Activated CD8-positive, alpha-beta memory T cell treated with anti-CD3 and anti-CD28 coated beads, Interleukin-2, amount 50 U/mL, for 24 hours (primary cell): Measurements from ENCODE around the gene KIFAP3.
"Not testable (repeated sequence)": the region's sequence is repeated elsewhere in the genome, so short reads cannot be mapped to it uniquely, and the experiment has no call there.

Source experiments
- DNase-seq: peaks from one replicate; pipeline ENCODE4 v3.0.0-alpha.2; 2020; ENCODE audit errors: extremely low read depth

KIFAP3 gene

DNA sequence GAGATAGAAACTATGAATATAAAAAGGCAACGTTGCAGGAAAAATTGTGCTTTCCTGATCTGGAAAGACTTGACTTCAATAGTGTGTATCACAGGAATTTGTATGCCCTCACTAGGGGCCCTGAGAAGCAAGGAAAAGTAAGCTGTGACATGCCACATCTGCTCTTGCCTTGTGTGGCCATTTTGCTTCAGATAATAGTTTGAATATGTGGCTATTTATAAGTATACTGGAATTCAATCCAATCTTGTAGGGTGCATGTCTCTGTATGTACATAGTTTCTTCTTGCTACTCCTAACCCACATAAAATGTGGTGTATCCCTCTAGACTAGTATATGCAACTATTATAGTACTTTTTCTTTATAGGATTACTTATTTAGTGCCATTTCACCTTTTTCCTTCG lies 149.7 kb downstream of the KIFAP3 start:
- DNase-seq: no peak

DNA sequence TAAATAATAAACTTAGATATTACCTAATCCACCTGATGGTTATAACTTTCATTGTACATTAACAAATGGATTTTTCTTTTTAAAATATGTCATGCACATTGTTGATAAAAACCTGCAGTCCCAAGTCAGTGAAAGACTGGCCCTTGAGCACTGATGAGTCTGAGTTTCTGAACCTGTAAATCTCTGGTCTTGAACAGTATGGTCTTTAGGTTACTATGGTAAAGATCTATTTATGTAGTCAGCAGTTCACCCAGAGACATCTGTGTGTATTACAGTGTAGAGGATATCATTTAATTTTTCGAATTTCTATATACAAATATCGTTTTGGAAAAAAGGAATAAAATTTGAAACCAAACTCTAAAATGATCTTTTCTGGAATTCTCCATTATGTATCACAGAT lies 150.4 kb downstream of the KIFAP3 start:
- DNase-seq: no peak

DNA sequence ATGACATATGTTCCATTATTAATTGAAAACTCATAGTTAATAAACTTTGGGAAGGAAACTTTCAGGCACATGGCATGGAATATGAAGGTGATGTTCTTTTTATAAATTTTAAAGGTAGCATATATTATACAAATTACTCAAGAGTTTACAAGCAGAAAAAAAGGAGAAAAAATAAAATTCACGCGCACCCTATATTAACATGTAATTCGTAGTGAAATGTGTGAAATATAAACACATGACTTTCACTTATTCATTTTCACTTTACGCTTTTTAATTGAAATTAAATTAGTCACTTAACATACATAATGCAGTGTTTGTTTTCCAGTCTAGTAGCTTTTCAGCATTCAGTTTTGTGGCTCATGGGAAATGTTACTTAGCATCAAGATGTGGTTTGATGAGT lies 153.4 kb downstream of the KIFAP3 start:
- no peak for DNase-seq

DNA sequence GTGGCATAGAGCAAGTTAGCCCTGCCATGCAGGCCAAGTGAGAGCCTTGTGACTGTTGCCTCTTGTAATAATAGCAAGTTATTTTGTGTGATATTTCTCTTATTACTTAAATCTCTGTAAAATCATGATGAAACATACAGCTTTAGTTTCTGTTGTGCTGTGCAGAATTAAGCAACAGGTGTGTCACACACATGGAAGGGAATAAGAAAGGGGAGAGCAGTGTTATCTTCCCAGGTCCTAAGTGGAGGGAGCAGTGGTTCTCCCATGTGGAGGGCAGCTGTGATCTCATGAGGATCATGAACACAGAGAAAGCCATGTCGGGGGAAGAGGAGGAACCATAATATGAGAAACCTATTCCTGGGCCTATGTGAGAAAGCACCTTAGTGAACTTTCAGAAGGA lies 155.6 kb downstream of the KIFAP3 start:
- DNase-seq: no peak

DNA sequence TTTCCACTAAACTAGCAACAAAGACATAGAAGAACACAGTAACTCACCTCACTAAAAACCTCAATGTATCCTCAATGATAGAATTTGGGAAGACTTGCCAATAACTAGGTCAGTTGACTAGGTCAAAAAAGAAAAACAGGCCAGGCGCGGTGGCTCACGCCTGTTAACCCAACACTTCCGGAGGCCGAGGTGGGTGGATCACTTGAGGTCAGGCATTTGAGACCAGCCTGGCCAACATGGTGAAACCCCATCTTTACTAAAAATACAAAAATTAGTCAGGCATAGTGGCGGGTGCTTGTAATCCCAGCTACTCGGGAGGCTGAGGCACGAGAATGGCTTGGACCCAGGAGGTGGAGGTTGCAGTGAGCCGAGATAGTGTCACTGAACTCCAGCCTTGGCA lies 156.3 kb downstream of the KIFAP3 start:
- DNase-seq: not testable (repeated sequence)

DNA sequence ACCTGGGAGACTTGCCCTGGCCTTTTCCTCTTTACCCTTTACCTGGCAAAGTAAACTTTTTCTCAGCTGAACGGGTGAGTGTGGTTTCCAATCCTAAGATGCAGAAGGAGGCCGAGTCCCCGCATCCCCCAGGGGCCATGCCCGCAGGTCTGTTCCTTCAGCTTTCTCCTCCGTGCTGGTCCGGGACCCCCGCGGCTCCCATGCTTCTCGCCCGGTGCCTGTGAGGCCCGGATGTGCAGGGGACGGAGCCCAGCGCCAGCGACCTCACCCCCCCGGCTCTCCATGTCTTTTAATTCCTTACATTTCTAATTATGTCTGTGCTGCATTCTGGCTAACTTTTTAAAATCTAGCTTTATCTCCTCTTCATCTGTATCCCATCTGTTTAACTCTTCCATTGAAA lies 159.3 kb downstream of the KIFAP3 start:
- no peak for DNase-seq

DNA sequence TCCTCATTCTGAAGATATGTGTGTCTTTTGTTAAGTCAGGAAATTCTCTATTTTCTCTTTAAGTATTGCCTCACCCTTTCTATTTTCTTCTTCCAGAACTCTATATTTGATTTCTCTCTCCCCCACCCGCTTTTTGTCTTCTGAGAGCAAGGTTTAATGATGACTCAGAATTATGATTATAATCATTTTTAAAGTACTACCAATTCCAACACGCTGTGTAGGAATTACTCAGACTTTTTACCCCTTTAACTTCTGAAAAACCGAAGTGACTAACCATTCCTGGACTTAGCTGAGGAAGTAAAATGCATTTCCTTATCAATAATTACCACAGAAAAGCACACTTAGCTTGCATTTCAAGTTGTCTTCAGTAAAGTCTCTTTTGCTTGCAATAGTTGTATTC lies 160.0 kb downstream of the KIFAP3 start:
- DNase-seq: no peak

DNA sequence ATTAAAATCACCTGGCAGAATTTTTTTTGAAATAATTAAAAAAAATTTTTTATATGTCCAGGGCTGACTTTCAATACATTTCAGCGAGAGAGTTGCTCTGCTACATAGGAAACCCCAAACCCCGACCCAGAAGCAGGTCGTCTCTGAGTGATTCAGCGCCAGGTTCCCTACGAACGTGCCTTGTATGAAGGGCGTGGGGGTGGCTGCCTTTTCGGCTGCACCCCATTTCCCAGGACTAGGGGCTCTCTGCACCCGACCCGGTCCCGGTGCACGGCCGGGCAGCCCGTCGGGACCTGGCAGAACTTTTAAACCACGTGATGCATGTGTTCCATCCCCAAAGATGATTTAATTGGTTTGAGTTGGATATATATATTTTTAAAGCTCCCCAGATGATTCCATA lies 165.0 kb downstream of the KIFAP3 start:
- DNase-seq: no peak

DNA sequence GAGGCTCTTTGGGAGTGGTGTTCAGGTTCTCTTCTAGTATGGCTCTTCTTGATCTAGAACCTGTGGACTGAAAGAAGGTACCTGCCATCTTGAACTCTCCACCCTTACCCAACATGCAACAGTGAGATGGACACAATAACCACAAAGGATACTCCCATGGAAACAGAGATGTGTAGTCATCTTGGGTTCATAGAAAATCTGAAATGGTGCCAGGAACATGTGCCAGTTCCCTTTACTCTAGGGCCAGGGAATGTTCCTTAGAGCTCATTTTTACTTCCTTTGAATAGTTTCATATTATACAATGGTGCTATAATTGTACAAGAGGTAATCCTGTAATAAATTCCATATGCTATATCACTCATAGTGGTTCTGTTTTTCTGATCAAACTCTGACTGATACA lies 167.6 kb downstream of the KIFAP3 start:
- DNase-seq: no peak

DNA sequence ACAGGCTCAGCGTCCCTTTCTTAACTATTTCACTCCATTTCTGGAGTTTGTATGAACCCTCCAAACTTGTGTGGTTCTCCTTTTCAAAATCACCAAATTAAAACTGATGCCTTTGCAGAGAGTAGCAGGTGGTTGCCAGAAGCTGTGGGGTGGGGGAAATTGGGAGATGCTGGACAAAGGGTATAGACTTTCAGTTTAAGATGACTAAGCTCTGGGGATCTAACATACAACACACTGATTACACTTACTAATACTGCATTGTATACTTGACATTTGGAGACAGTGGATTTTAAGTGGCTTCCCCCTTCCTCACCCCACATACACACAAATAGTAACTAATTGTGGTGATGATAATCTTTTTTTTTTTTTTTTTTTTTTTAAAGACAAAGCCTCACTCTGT lies 169.7 kb downstream of the KIFAP3 start:
- no peak for DNase-seq

DNA sequence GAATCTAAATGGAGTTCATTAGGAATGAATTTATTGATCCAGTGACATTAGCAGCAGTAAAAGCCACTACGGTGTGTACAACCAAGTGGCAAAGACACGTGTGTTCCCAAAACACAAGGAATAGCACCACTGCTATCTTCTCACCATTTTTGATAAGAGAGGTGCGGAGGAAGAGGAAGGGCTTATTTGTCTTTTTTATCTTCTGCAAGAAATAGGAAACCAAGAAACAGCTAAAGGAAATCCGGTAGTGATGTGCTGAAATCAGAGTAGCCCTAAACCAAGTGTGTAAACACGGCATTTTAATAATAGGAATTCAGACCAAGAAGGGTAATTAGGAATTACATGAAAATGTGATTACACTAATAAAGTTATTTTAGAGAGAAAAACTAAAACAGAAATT lies 171.7 kb downstream of the KIFAP3 start:
- no peak for DNase-seq

DNA sequence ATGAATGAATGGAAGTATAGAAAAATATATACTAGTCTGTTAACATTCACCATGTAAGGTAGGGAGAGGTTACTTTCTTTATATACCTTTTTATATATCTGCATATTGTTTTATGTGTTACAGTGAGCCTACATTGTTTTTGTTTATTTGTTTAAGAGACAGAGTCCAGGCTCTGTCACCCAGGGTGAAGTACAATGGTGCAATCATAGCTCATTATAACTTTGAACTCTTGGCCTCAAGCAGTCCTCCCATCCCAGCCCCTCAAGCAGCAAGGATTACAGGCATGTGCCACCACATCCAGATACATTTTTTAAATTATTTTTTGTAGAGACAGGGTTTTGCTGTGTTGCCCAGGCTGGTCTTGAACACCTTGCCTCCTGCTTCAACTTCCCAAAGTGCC lies 173.4 kb downstream of the KIFAP3 start:
- DNase-seq: no peak

DNA sequence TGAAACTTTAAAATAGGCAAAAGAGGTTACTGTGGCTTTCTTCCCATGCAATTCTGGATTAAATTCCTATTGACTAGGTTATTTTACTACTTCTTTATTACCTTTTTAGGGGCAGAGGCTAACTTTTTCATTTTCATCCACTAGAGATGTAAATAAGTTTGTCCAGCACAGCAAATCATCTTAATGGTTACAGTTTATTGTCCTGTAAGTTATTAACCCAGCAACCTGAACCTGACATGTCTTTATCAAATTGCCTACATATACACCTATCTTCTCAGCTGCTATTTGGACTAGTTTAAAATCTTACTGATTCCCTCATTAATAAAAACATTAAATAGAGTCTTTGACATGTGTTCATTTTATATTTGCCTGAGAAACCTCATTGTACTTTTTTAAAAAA lies 173.9 kb downstream of the KIFAP3 start:
- no peak for DNase-seq

DNA sequence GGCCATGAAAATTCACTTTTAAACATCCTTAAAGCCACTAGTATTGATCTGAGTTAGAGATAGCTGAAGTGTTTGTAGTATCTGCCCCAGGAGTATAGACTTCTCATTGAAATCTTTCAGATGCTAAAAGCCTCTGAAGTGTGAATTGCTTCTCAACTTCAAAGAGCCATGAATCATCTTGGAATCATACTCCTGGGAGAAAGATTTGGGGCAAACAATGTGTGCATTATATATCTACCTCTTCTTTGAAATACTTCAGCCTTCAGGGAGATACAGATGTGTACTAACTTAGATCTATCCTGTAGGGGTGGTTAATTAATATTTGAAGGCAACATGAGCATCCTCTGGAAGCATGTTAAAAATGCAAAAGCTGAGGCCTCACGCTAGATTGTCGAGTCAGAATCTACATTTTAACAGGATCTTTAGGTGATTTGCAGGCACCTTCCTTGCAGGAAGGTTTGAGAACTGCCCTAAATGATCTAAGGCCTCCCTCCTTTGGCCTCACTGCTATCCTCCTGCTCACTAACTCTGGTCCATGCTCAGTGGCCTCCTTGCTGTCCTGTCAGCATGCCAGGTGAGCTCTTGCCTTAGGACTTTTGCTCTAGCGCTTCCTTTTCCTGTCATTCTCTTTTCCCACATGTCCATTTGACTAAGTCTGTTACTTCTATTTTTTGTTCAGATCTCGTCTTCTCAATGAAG lies 174.8 kb downstream of the KIFAP3 start:
- no peak for DNase-seq

DNA sequence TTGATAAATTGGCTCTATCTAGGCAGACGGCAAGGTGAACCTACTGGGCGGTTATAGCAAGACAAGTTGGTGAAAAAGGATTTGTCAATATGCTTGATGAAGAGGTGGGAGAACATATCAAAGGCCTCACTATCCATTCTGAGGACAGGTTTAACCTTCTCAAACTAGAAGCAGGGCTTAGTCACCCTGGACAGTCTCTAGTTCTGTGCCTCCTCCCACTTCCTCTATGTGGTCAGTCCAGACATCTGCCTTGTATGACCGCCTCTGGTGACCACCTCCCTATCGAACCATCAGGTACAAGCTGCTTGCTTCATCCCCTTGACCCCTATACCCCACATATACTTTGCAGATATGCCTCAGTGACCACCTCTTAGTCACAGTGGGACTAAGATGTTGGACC lies 178.5 kb downstream of the KIFAP3 start:
- no peak for DNase-seq

DNA sequence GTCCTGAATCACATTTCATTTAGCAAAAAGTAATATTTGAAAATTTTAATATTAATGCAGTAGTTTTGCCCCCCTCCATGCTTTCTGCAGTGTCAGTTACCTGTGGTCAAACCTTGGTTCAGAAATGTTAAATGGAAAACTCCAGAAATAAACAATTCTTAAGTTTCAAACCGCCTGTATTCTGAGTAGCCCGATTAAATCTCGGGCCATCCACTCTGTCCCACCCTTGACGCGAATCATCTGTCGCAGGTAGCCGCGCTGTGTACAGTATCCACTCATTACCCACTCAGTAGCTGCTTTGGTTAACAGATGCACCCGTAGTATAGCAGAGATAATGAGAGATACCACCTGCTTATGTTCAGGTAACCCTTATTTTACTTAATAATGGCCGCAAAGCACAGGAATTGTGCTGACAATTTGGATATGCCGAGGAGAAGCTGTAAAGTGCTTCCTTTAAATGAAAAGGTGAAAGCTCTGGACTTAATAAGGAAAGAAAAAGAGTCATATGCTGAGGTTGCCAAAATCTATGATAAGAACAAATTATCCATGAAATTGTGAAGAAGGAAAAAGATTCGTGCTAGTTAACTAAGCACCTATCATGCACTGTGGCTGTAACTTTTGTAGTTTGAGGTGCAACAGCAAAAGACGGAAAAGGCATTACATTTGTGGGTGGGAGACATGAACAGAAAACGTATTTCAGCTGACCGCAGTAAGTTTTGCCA lies 179.9 kb downstream of the KIFAP3 start:
- DNase-seq: no peak

DNA sequence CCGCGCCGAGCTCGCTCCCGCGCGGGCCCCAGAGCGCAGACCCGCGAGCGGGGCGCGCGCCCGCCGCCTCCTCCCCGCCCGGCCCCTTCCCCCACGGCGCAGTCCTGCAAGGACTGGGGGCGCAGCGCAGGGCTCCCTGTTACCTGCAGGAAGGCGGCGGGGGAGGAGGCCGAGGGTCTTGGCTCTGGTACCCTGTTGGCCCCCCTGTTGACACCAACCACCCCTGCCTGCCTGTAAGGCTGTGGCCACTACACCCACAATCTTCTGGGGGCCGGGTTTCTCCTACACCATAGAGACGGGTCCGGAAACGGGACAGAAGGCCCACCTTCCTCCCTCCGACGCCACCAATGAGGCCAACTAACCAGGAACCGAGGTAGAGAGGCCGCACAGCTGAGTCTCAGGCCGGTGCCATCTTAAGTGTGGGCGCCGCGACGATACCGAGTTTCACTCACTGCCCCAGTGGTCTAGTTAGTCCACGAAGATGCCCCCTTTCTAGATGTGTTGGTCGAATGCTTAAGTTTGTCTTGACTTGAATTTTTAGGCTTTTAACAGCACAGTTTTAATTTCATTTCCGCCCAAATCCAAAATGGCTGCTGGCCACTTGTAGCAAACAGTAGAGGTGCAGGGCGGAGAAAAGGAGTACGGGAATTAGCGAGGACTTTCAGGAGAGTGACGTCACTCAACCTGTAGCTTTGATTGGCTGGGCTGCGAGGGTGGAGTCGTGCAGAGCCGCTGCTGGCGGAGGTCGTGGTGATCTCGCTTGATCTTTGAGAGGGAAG lies 180.7 kb downstream of the KIFAP3 start, which contains the start of gene SCYL3:
Gene SCYL3, minus strand, starts transcription at position 252 of the 779 bp plus-strand sequence. CDS start 5,056 bp downstream, outside the sequence.
- peak; percentile 78 for DNase-seq

DNA sequence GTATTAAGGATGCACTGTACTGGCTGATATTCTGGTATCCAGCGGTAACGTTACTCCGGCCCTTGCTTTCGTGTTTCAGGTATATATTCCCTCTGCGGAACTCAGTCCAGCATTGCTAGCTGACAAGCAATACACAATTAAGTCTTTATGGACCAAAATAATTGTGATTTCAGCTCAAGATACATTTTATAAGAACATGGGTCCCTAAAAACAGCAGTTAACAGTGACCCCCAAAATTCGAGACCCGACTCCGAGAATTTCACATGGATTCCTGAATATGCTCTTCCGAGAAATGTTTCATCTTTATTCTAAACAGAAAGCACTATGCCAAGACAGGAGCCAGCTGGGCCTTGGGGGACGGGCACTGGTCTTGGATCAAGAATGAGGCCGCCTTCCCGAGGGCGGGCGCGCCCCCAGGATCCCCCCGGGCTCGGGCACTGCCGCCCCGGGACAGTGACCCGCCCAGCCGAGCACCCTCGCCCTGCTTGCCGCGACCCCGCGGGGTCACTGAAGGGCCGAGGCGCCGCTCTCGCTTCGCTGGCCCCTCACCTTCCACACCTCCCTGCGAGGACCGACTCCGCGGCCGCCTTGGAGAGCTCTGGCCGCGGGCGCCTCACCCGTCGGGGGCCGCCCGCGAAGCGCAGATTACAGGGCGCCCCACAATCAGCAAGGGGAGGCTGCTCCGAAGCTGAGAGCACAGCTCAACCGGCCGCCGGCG lies 181.4 kb downstream of the KIFAP3 start:
- no peak for DNase-seq

DNA sequence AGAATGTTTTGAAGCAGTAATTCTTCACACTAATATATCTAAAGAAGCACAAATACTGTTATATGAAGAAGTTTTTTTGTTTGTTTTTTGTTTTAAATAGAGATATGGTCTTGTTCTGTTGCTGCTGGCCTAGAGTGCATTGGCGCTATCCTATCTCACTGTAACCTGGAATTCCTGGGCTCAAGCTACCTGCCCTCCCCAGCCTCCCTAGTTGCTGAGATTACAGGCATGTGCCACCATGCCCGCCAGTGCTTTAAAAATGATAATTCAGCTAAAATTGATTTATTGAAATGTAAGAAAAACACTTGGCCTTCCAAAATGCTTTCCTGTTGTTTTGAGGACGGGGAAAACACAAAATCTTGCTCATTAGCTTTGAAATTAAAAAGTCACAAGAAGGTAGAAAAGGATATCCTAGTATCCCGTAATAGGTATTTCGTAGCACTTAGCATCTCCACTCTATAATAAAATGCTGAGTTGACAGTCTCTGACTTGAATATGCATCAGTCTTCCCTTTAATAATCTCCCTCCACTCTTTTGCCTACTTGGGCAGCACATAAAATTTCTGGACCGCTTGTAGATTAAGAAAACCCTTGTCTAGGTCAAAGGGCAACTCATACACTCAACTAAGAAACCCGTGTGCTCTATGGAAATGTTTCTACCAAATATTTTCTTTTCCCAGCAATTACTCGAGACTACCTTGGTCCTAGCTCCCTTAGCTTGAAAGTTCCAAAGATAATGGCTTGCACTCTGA lies 182.1 kb downstream of the KIFAP3 start:
- no peak for DNase-seq

DNA sequence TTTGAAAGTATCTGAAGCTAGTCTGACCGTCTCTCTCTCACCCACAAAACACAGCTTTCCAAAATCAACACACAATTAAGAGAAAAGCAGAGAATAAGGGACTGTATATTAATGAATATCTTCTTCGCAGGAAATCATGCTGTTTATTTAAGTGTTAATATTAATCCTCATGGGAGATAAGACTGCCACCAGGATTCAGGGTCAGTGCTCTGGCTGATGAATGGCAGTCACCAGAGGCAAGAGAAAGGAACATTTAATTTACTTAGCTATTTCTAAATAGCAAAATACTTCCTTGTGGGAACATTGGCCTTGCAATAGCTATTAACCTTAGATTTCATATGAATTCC lies 183.0 kb downstream of the KIFAP3 start:
- DNase-seq: no peak

DNA sequence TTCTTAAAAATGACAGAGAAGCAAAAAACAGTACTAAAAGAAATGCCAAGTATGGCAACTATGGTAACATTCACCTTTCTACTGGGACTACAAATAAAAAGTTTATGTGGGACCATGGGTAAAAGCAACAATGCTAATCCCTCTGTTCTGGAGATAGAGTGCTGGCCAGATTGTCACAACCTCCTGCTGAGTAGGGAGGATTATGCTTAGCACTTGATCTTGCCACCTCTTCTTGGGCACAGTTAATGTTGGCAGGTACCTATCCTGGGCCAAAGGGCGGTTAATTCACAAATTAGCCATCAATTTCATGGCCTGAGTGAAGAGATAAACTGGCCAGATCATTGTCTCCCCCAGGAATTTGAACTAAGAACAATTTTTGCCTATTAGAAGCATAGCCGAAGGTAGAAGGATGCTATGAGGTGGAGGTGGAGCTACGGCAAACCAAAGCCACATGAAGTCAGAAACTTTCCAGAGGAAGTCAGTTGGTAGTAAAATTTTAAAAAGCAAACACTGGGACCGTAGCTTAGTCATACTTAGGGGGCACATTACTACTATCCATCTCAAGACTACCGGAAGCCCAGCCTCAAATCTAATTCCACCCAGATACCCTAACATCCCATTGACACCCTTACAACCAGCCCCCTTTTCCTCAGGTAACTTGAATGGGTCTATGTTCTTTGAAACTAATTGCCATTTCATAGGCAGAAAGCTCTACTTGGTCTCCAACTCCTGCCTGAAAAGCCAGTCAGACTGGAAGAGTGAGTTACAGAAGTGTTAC lies 183.5 kb downstream of the KIFAP3 start:
- no peak for DNase-seq
